Activated T-helper 17 cell treated with anti-CD3 and anti-CD28 coated beads, Interleukin-2, amount 50 U/mL, for 72 hours (primary cell): ENCODE results near the gene PPP3R1. TPM values are rescaled to one million over a fixed set of nuclear protein-coding genes. Genes with fewer than 3 reads are reported as not detected.
"Not testable (repeated sequence)": the region's sequence is repeated elsewhere in the genome, so short reads cannot be mapped to it uniquely, and the experiment has no call there.

Experiments used
- ATAC-seq: fragments of 150-1000 bp; cut with Tn5 transposase; replicated peaks from 2 replicates; pipeline ENCODE4 v1.10.0; 2021; ENCODE audit warnings: mild to moderate bottlenecking, moderate library complexity
- H3K27ac Mint-ChIP-seq: one replicate; pipeline ENCODE4 v1.8.0; 2022; ENCODE audit warnings: mixed read lengths
- H3K27me3 Mint-ChIP-seq: one replicate; pipeline ENCODE4 v1.8.0; 2022; ENCODE audit warnings: mixed read lengths
- H3K36me3 Mint-ChIP-seq: one replicate; pipeline ENCODE4 v1.8.0; 2022; ENCODE audit warnings: low read depth, mild to moderate bottlenecking, mixed read lengths
- H3K4me1 Mint-ChIP-seq: one replicate; pipeline ENCODE4 v1.8.0; 2022; ENCODE audit warnings: mixed read lengths
- H3K4me3 Mint-ChIP-seq: one replicate; pipeline ENCODE4 v1.8.0; 2022; ENCODE audit warnings: mild to moderate bottlenecking, mixed read lengths
- H3K9me3 Mint-ChIP-seq: one replicate; pipeline ENCODE4 v1.8.0; 2022; ENCODE audit warnings: mixed read lengths
- total RNA-seq, 2 donors: library from RNA; stranded (reverse); gene quantifications; one replicate each; pipeline ENCODE4 v1.2.3, GENCODE V29; 2022

Gene PPP3R1
- total RNA-seq, 2 donors from 2014 or later: 54.1 to 70.0 TPM

GRCh38 chr2:68195096-68195495 is 57.2 kb downstream of the PPP3R1 start:
- peaks cover 20% of the 10 kb centered on the region for H3K4me1 Mint-ChIP-seq
- H3K9me3 Mint-ChIP-seq: no peaks in the 10 kb centered on the region
- no peak overlapping the region for H3K27ac Mint-ChIP-seq
- no peak overlapping the region for H3K4me3 Mint-ChIP-seq
- peaks cover 8% of the 10 kb centered on the region for H3K36me3 Mint-ChIP-seq
- ATAC-seq: no peak
- no peaks in the 10 kb centered on the region for H3K27me3 Mint-ChIP-seq

GRCh38 chr2:68193787-68194372 is 58.5 kb downstream of the PPP3R1 start:
- no peaks in the 10 kb centered on the region for H3K27me3 Mint-ChIP-seq
- peaks cover 8% of the 10 kb centered on the region for H3K36me3 Mint-ChIP-seq
- peaks cover 19% of the 10 kb centered on the region for H3K4me1 Mint-ChIP-seq
- no peaks in the 10 kb centered on the region for H3K9me3 Mint-ChIP-seq
- peak overlapping the region; percentile 29 for H3K27ac Mint-ChIP-seq
- peak overlapping the region; percentile 17 for H3K4me3 Mint-ChIP-seq
- no peak for ATAC-seq

DNA sequence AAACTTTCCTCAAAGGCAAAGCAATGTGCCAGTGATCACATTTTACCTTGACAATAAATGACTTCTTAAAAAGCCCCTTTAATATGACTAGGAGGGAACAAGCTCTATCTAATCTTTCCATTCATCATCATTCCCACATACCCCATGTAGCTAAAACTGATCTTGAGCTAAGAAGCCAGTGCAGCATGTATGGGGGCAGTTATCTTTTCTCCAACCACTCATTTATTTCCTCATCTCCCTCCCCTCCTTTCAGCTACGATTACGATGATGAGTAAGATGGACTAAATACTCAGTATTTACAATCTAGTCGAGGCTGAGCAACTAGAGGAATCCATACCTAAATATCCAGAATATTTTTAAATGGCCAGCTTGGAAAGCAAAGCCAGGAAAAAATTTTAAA is 59.2 kb downstream of the PPP3R1 start:
- Mint-ChIP-seq H3K36me3 (peaks cover 11% of the 10 kb centered on the region), H3K27me3 (no peaks in the 10 kb centered on the region), H3K4me1 (peaks cover 19% of the 10 kb centered on the region), H3K9me3 (no peaks in the 10 kb centered on the region), H3K27ac (peak overlapping the region; percentile 29), H3K4me3 (peak overlapping the region; percentile 17)
- ATAC-seq: peak; percentile 46

- Mint-ChIP-seq H3K27ac (peak overlapping the region; percentile 85), H3K4me1 (peaks cover 22% of the 10 kb centered on the region)
- ATAC-seq: peak; percentile 95
Measured at GRCh38 chr2:68190991-68191731, 61.2 kb downstream of the PPP3R1 start.

DNA sequence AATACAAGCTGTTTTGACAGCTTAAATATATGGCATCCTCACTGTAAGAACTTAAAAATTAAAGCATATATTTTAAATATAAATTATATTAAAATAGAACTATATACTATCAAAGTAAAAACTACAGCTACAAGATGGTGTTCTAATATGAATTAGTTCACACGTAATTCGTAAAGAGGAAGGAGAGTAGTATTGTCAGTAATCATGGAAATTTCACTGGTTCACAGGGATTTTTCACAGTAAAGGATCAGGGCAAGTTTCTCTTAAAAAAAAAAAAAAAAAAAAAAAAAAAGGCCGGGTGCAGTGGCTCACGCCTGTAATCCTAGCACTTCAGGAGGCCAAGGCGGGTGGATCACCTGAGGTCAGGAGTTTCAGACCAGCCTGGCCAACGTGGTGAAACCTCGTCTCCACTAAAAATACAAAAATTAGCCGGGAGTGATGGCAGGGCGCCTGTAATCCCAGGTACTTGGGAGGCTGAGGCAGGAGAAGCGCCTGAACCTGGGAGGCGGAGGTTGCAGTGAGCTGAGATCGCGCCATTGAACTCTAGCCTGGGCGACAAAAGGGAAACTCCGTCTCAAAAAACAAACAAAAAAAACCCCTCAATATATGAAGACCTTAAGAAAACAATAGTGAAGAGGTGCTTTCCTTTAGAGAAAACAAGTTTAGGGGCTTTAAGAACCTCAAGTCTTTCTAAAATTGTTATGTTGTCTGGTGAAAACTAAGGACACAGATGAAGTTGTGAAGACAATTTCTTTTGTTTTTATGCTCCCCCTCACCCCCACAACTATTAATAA is 62.1 kb downstream of the PPP3R1 start:
- peak overlapping the region; percentile 85 for H3K27ac Mint-ChIP-seq
- peaks cover 32% of the 10 kb centered on the region for H3K36me3 Mint-ChIP-seq
- H3K4me1 Mint-ChIP-seq: peaks cover 22% of the 10 kb centered on the region
- H3K9me3 Mint-ChIP-seq: no peaks in the 10 kb centered on the region
- no peak for ATAC-seq
- peak overlapping the region; percentile 55 for H3K4me3 Mint-ChIP-seq
- H3K27me3 Mint-ChIP-seq: no peaks in the 10 kb centered on the region

More at GRCh38 chr2:68190991-68191731, 61.2 kb downstream of the PPP3R1 start:
- Mint-ChIP-seq H3K27me3 (no peaks in the 10 kb centered on the region), H3K4me3 (peak overlapping the region; percentile 55), H3K9me3 (no peaks in the 10 kb centered on the region), H3K36me3 (peaks cover 30% of the 10 kb centered on the region)

DNA sequence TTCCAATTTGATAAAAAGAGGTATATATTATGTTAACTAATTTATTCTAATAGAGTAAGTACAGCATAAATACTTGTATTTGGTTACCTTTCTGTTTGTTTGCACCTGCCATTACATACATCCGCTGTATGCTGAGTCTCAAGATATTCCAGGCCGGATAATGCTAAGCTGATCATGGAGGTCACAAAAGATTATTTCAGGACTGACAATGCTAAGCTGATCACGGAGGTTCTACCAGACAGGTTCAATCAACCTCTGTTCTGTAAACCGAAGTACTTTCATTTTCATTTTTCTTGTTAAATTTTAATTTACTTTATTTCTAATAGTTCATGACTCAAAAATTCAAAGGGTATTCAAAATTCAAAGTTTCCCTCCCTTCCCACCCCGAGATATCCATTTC is 63.5 kb downstream of the PPP3R1 start:
- Mint-ChIP-seq H3K27ac (peak overlapping the region; percentile 54), H3K36me3 (peaks cover 43% of the 10 kb centered on the region)

DNA sequence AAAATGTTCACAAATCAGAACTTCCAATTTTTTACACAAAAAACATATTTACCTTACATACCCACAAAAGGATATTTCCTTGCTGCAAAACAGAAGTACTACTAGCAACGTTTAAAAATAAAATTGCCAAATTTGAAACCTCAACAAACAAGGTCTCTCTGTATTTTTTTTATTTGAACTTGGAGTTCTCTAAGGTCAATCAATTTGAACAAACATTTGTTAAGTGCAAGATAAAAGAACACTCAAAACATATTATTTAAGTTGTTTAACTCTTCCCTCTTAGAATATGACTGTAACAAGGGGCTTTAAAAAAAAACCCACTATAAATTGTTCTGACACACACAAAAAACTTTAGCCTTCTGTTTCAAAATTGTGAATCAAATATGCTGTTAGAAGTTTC is 65.0 kb downstream of the PPP3R1 start:
- Mint-ChIP-seq H3K36me3 (peaks cover 58% of the 10 kb centered on the region), H3K4me1 (peaks cover 13% of the 10 kb centered on the region), H3K27ac (peak overlapping the region; percentile 1), H3K27me3 (no peaks in the 10 kb centered on the region), H3K9me3 (no peaks in the 10 kb centered on the region), H3K4me3 (no peak overlapping the region)
- ATAC-seq: no peak

More for the DNA sequence above, 63.5 kb downstream of the PPP3R1 start:
- no peaks in the 10 kb centered on the region for H3K9me3 Mint-ChIP-seq
- no peaks in the 10 kb centered on the region for H3K27me3 Mint-ChIP-seq
- peak overlapping the region; percentile 41 for H3K4me3 Mint-ChIP-seq
- ATAC-seq: no peak
- H3K4me1 Mint-ChIP-seq: peaks cover 22% of the 10 kb centered on the region

DNA sequence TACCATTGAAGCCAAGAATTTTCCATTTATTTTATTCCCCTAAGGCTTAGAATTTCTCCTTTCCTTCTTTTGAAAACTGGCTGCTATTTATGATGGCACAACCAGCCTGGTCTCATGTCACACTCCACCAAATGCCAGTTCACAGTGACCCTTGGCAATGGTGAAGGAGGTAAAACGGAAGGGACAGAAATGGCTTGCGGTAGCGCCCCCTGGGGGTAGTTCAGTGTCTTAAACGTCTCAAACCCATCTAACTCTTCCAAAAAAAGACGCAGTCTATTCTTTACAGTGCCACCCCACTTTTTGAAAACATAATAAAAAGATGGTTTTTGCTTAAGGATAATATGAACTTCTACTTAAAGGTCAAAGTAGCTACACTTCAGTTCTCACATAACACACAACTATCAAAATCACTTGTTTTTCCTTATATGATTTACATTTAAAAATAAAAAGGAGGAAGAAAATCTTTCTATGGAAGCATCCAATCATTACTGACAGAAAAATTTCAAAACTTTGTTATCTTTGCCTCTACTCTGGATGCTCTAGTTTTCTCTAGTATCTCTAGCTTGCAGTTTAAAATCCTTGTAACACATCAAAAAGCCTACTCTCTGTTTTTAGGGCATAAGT is 66.7 kb downstream of the PPP3R1 start:
- ATAC-seq: peak; percentile 51
- Mint-ChIP-seq H3K4me1 (peaks cover 10% of the 10 kb centered on the region), H3K36me3 (peaks cover 74% of the 10 kb centered on the region), H3K27me3 (no peaks in the 10 kb centered on the region), H3K4me3 (no peak overlapping the region), H3K27ac (peak overlapping the region; percentile 58), H3K9me3 (no peaks in the 10 kb centered on the region)

GRCh38 chr2:68182902-68183301 is 69.4 kb downstream of the PPP3R1 start:
- peaks cover 95% of the 10 kb centered on the region for H3K36me3 Mint-ChIP-seq
- H3K27ac Mint-ChIP-seq: no peak overlapping the region
- H3K9me3 Mint-ChIP-seq: no peaks in the 10 kb centered on the region

GRCh38 chr2:68178954-68179627 is 73.2 kb downstream of the PPP3R1 start:
- peaks cover 98% of the 10 kb centered on the region for H3K36me3 Mint-ChIP-seq
- no peak overlapping the region for H3K4me3 Mint-ChIP-seq
- H3K4me1 Mint-ChIP-seq: peaks cover 5% of the 10 kb centered on the region
- no peaks in the 10 kb centered on the region for H3K27me3 Mint-ChIP-seq
- peak overlapping the region; percentile 28 for H3K27ac Mint-ChIP-seq
- ATAC-seq: no peak
- H3K9me3 Mint-ChIP-seq: no peaks in the 10 kb centered on the region

More at GRCh38 chr2:68182902-68183301, 69.4 kb downstream of the PPP3R1 start:
- Mint-ChIP-seq H3K4me3 (no peak overlapping the region), H3K4me1 (peaks cover 8% of the 10 kb centered on the region), H3K27me3 (no peaks in the 10 kb centered on the region)
- no peak for ATAC-seq

- no peaks in the 10 kb centered on the region for H3K9me3 Mint-ChIP-seq
- no peaks in the 10 kb centered on the region for H3K27me3 Mint-ChIP-seq
- H3K27ac Mint-ChIP-seq: no peak overlapping the region
- H3K4me1 Mint-ChIP-seq: peaks cover 5% of the 10 kb centered on the region
- no peak overlapping the region for H3K4me3 Mint-ChIP-seq
- H3K36me3 Mint-ChIP-seq: peaks cover 91% of the 10 kb centered on the region
- ATAC-seq: no peak
Measured at GRCh38 chr2:68178432-68178831, 73.9 kb downstream of the PPP3R1 start.

GRCh38 chr2:68177541-68177940 is 74.8 kb downstream of the PPP3R1 start:
- peaks cover 82% of the 10 kb centered on the region for H3K36me3 Mint-ChIP-seq
- no peak for ATAC-seq
- no peak overlapping the region for H3K4me3 Mint-ChIP-seq
- no peaks in the 10 kb centered on the region for H3K27me3 Mint-ChIP-seq
- no peaks in the 10 kb centered on the region for H3K9me3 Mint-ChIP-seq
- no peak overlapping the region for H3K27ac Mint-ChIP-seq
- H3K4me1 Mint-ChIP-seq: peaks cover 5% of the 10 kb centered on the region

DNA sequence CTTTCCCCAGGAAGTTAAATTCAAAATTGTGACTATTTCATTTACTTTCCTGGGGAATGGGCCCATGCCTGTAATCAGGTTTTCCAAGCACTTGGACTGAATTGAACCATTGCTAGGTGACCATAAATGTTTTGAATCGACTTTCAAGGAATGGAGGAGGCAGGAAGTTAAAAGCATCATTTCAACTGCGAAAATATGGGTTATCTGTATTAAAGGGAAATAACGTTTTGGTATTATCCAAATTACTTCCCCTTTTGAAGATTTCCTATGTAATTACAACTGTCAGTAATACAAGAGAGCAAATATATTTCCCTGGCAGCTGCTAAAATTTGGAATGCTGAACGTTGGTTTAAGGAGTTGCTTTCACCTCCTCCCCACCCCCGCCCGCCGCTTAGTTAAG is 75.7 kb downstream of the PPP3R1 start:
- no peak for ATAC-seq
- H3K36me3 Mint-ChIP-seq: peaks cover 73% of the 10 kb centered on the region
- H3K27ac Mint-ChIP-seq: no peak overlapping the region

GRCh38 chr2:68175210-68175609 is 77.1 kb downstream of the PPP3R1 start:
- H3K4me3 Mint-ChIP-seq, H3K9me3 Mint-ChIP-seq, H3K4me1 Mint-ChIP-seq, H3K27ac Mint-ChIP-seq, H3K27me3 Mint-ChIP-seq, ATAC-seq: not testable (repeated sequence)
- peaks cover 60% of the 10 kb centered on the region for H3K36me3 Mint-ChIP-seq

More for the DNA sequence above, 75.7 kb downstream of the PPP3R1 start:
- Mint-ChIP-seq H3K4me1 (peaks cover 3% of the 10 kb centered on the region), H3K4me3 (no peak overlapping the region), H3K9me3 (no peaks in the 10 kb centered on the region), H3K27me3 (no peaks in the 10 kb centered on the region)
